ENCODE results near the gene NAALADL1. TPM values are rescaled to one million over a fixed set of nuclear protein-coding genes. Genes with fewer than 3 reads are reported as not detected.

Gene NAALADL1
- polyA plus RNA-seq, 1 experiment = 9.4 TPM

- ChIA-PET CTCF (interaction anchor here (0.7 kb wide), 1 partner anchor 9 kb away, joined by 4 read pairs; no protein-coding TSS in a partner anchor), POLR2A (no interaction called here)
These were observed 21.4 kb downstream of the NAALADL1 start for GRCh38 chr11:65036931-65037330.

GRCh38 chr11:65035579-65035978 lies 22.8 kb downstream of the NAALADL1 start:
- POLR2A ChIA-PET = no interaction called here
- CTCF ChIA-PET = interaction anchor here (0.6 kb wide), 1 partner anchor 233 kb away, joined by 4 read pairs; the partner anchor contains the start of gene MAP4K2

More at GRCh38 chr11:65036931-65037330, 21.4 kb downstream of the NAALADL1 start:
- Histone ChIP-seq H3K4me3 (ENCODE audit: low read depth, low read length) (no peak overlapping the region), H3K9me3 (ENCODE audit: control insufficient read depth, insufficient read depth, low read length) (no peaks in the 10 kb centered on the region), H3K27me3 (ENCODE audit: control insufficient read depth, insufficient read depth, low read length) (no peaks in the 10 kb centered on the region), H3K27ac (ENCODE audit: low read depth, low read length) (no peak overlapping the region)
- TF ChIP-seq CTCF (IDR thresholded peaks at IDR 0.05; ENCODE audit: low read depth, low read length) = no peak
- no peak for DNase-seq (ENCODE audit: low read depth, low spot score)

GRCh38 chr11:65034423-65034822 lies 23.9 kb downstream of the NAALADL1 start:
- no peak for DNase-seq (ENCODE audit: low read depth, low spot score)
- POLR2A ChIA-PET = no interaction called here
- Histone ChIP-seq H3K4me3 (ENCODE audit: low read depth, low read length) (no peak overlapping the region), H3K27me3 (ENCODE audit: control insufficient read depth, insufficient read depth, low read length) (no peaks in the 10 kb centered on the region), H3K27ac (ENCODE audit: low read depth, low read length) (no peak overlapping the region), H3K9me3 (ENCODE audit: control insufficient read depth, insufficient read depth, low read length) (no peaks in the 10 kb centered on the region)
- TF ChIP-seq CTCF (IDR thresholded peaks at IDR 0.05; ENCODE audit: low read depth, low read length) = no peak
- CTCF ChIA-PET = interaction anchor here (0.5 kb wide), 2 partner anchors 25 to 319 kb away, joined by 3 to 5 read pairs; no protein-coding TSS in a partner anchor

More at GRCh38 chr11:65035579-65035978, 22.8 kb downstream of the NAALADL1 start:
- TF ChIP-seq CTCF (IDR thresholded peaks at IDR 0.05; ENCODE audit: low read depth, low read length) = no peak
- no peak for DNase-seq (ENCODE audit: low read depth, low spot score)
- H3K27ac ChIP-seq (ENCODE audit: low read depth, low read length) = no peak overlapping the region
- no peaks in the 10 kb centered on the region for H3K9me3 ChIP-seq (ENCODE audit: control insufficient read depth, insufficient read depth, low read length)
- H3K27me3 ChIP-seq (ENCODE audit: control insufficient read depth, insufficient read depth, low read length) = no peaks in the 10 kb centered on the region
- no peak overlapping the region for H3K4me3 ChIP-seq (ENCODE audit: low read depth, low read length)

GRCh38 chr11:65032216-65032615 lies 26.1 kb downstream of the NAALADL1 start:
- no peak for DNase-seq (ENCODE audit: low read depth, low spot score)
- no peak overlapping the region for H3K4me3 ChIP-seq (ENCODE audit: low read depth, low read length)
- no peaks in the 10 kb centered on the region for H3K27me3 ChIP-seq (ENCODE audit: control insufficient read depth, insufficient read depth, low read length)
- no peaks in the 10 kb centered on the region for H3K9me3 ChIP-seq (ENCODE audit: control insufficient read depth, insufficient read depth, low read length)
- H3K27ac ChIP-seq (ENCODE audit: low read depth, low read length) = no peak overlapping the region
- TF ChIP-seq CTCF (IDR thresholded peaks at IDR 0.05; ENCODE audit: low read depth, low read length) = no peak
- ChIA-PET CTCF (no interaction called here), POLR2A (no interaction called here)

GRCh38 chr11:65027213-65028067 lies 30.9 kb downstream of the NAALADL1 start, which contains the start of gene SNX15:
Gene SNX15 (plus strand): TSS chr11:65027439. CDS start chr11:65027538, 99 bp downstream.
- peak within 1 kb of the TSS; percentile 76 for H3K4me3 ChIP-seq (ENCODE audit: low read depth, low read length)
- no peaks in the 10 kb centered on the region for H3K9me3 ChIP-seq (ENCODE audit: control insufficient read depth, insufficient read depth, low read length)
- ChIA-PET POLR2A (interaction anchor here (0.6 to 1.1 kb wide), 2 partner anchors 14 to 108 kb away, joined by 3 read pairs; partner anchors contain the start of gene SAC3D1), CTCF (interaction anchor here (0.7 to 1.9 kb wide), 4 partner anchors 10 to 13 kb away, joined by 4 to 8 read pairs (median 5); partner anchors contain the start of gene ARL2)
- no peaks in the 10 kb centered on the region for H3K27me3 ChIP-seq (ENCODE audit: control insufficient read depth, insufficient read depth, low read length)
- peak within 1 kb of the TSS; percentile 62 for H3K27ac ChIP-seq (ENCODE audit: low read depth, low read length)
- TF ChIP-seq CTCF (IDR thresholded peaks at IDR 0.05; ENCODE audit: low read depth, low read length) = peak; percentile 63
- DNase-seq (ENCODE audit: low read depth, low spot score) = peak; percentile 92

Data from AG04450 (cell line).